Measurements from ENCODE around the gene GDAP1L1. TPM values are rescaled to one million over a fixed set of nuclear protein-coding genes. Genes with fewer than 3 reads are reported as not detected.

GDAP1L1 gene
- total and polyA plus RNA-seq, 2 of the 4 experiments (the other 2 are of a cell fraction): not detected

DNA sequence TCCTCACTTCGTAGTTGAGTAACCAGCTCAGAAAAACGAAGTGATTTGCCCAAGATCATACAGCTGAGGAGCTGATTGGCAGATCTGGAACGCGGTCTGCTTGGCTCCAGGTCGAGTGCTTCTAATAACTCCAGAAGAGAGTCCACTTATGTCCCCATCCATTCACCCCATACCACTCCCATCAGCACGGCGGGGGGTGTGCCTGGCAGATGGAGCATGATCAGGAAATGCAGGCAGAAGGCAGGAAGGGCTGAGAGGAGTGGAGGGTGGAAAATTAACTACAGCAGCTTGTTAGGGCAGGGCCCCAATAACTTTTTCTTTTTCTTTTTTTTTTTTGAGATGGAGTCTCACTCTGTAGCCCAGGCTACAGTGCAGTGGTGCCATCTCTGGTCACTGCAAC lies 48.9 kb downstream of the GDAP1L1 start:
- intact Hi-C loops (cut with micrococcal nuclease): no loop called here
- dilution Hi-C loops (cut with HindIII; ENCODE audit: low sequenced_read_pairs, unreplicated experiment): no loop called here
- H4K8ac ChIP-seq (ENCODE audit: low read depth in 2 of 2, low read length in 2 of 2): no peak overlapping the region

More for the DNA sequence above, 48.9 kb downstream of the GDAP1L1 start:
- BruUV-seq (replicated peaks): no TSS peak
- Histone ChIP-seq H3K27me3 (ENCODE audit: control insufficient read depth, insufficient read depth, low read length) (no peaks in the 10 kb centered on the region), H2BK120ac (ENCODE audit: low read depth, low read length) (no peak overlapping the region), H3K36me3 (ENCODE audit: control insufficient read depth, insufficient read depth, low read length) (no peaks in the 10 kb centered on the region), H3K14ac (replicated peaks; ENCODE audit: low read depth, low read length) (no peak overlapping the region), H3K4ac (ENCODE audit: low read depth, low read length) (no peak overlapping the region), H4K91ac (ENCODE audit: insufficient read depth, low read depth, low read length) (no peak overlapping the region), H3K18ac (ENCODE audit: low read depth, low read length) (no peak overlapping the region), H3K27ac (ENCODE audit: insufficient read depth, low read length) (no peak overlapping the region), H3K4me3 (ENCODE audit: insufficient read depth, low read depth, low read length) (no peak overlapping the region), H3K23ac (ENCODE audit: low read depth, low read length) (no peak overlapping the region), H2BK5ac (ENCODE audit: low read depth, low read length, poor library complexity, severe bottlenecking) (no peak overlapping the region), H3K4me1 (ENCODE audit: control insufficient read depth, insufficient read depth, low read length) (no peaks in the 10 kb centered on the region), H3K9ac (ENCODE audit: low read depth, low read length) (no peak overlapping the region), H4K5ac (ENCODE audit: low read depth, low read length) (no peak overlapping the region), H2AK9ac (replicated peaks; ENCODE audit: low read depth, low read length, poor library complexity) (no peak overlapping the region), H3K56ac (ENCODE audit: extremely low read depth, insufficient read depth, low read length) (no peak overlapping the region), H3K4me2 (ENCODE audit: low read depth, low read length) (no peak overlapping the region), H2BK20ac (ENCODE audit: low read depth, low read length) (no peak overlapping the region), H3K79me1 (ENCODE audit: low read depth in 1 of 2, low read length in 2 of 2) (no peaks in the 10 kb centered on the region), H3K9me3 (ENCODE audit: control insufficient read depth, insufficient read depth, low read length) (no peaks in the 10 kb centered on the region), H2BK15ac (ENCODE audit: low read depth, low read length) (no peak overlapping the region), H3K9me1 (ENCODE audit: insufficient read depth, low read length) (no peaks in the 10 kb centered on the region), H4K20me1 (ENCODE audit: insufficient read depth, low read length) (no peaks in the 10 kb centered on the region), H2AFZ (replicated peaks; ENCODE audit: low read length, poor library complexity) (no peak overlapping the region), H2AK5ac (ENCODE audit: low read depth, low read length) (no peak overlapping the region)
- in situ Hi-C loops (cut with MboI; ENCODE audit: low sequenced_read_pairs): no loop called here
- ATAC-seq (ENCODE audit: low read depth) (no peak), DNase-seq (no peak)
- 40% methylated on average over 2 of the region's 7 CpGs; no CpG with 5 or more reads in 1 of the 2 experiments for WGBS, 2 experiments (ENCODE audit: extremely low coverage in 2 of 2, insufficient read length in 1 of 2)
- TF ChIP-seq RFX5 (IDR thresholded peaks at IDR 0.05; ENCODE audit: low read depth, low read length) (no peak), BHLHE40 (IDR thresholded peaks at IDR 0.05; ENCODE audit: low read depth, low read length) (no peak), POLR2A (IDR thresholded peaks at IDR 0.05; ENCODE audit: low read depth, low read length) (no peak), NFE2L2 (IDR thresholded peaks at IDR 0.05; ENCODE audit: low read depth, low read length) (no peak), CEBPB (IDR thresholded peaks at IDR 0.05; ENCODE audit: low read depth, low read length) (no peak), FOS (IDR thresholded peaks at IDR 0.05; ENCODE audit: low read depth, low read length) (no peak), MAZ (IDR thresholded peaks at IDR 0.05; ENCODE audit: borderline replicate concordance, low read depth, low read length) (no peak)
- TF ChIP-seq, protein P1, sequence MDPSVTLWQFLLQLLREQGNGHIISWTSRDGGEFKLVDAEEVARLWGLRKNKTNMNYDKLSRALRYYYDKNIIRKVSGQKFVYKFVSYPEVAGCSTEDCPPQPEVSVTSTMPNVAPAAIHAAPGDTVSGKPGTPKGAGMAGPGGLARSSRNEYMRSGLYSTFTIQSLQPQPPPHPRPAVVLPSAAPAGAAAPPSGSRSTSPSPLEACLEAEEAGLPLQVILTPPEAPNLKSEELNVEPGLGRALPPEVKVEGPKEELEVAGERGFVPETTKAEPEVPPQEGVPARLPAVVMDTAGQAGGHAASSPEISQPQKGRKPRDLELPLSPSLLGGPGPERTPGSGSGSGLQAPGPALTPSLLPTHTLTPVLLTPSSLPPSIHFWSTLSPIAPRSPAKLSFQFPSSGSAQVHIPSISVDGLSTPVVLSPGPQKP (IDR thresholded peaks at IDR 0.05; ENCODE audit: borderline replicate concordance, low read depth, low read length): no peak
- TF ChIP-seq, protein P2, sequence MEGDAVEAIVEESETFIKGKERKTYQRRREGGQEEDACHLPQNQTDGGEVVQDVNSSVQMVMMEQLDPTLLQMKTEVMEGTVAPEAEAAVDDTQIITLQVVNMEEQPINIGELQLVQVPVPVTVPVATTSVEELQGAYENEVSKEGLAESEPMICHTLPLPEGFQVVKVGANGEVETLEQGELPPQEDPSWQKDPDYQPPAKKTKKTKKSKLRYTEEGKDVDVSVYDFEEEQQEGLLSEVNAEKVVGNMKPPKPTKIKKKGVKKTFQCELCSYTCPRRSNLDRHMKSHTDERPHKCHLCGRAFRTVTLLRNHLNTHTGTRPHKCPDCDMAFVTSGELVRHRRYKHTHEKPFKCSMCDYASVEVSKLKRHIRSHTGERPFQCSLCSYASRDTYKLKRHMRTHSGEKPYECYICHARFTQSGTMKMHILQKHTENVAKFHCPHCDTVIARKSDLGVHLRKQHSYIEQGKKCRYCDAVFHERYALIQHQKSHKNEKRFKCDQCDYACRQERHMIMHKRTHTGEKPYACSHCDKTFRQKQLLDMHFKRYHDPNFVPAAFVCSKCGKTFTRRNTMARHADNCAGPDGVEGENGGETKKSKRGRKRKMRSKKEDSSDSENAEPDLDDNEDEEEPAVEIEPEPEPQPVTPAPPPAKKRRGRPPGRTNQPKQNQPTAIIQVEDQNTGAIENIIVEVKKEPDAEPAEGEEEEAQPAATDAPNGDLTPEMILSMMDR (conservative IDR thresholded peaks at IDR 0.05; ENCODE audit: low read depth, low read length): no peak
- ChIA-PET POLR2A (ENCODE audit: unreplicated experiment) (no interaction called here), CTCF (interaction anchor here (0.6 kb wide), 1 partner anchor 174 kb away, joined by 3 read pairs; no protein-coding TSS in a partner anchor)
